DOHH2 (cell line): ENCODE measurements around the gene PPP2R5A.

Experiments used
- EZH2phosphoT487 ChIP-seq: fragments of 200-600 bp; sonication (generic); IDR thresholded peaks from 2 replicates; pipeline ENCODE4 v1.6.1; 2017; ENCODE audit warnings: borderline replicate concordance, mild to moderate bottlenecking, antibody characterized with exemption, low read length, moderate library complexity, mixed read lengths
- TF ChIP-seq, protein P1 (sequence below): fragments of 200-600 bp; sonication (generic); IDR thresholded peaks from one replicate; pipeline ENCODE4 v1.5.1; 2014; ENCODE audit warnings: antibody characterized with exemption, mild to moderate bottlenecking, low read depth, low read length; ENCODE audit not compliant: poor library complexity, severe bottlenecking

DNA sequence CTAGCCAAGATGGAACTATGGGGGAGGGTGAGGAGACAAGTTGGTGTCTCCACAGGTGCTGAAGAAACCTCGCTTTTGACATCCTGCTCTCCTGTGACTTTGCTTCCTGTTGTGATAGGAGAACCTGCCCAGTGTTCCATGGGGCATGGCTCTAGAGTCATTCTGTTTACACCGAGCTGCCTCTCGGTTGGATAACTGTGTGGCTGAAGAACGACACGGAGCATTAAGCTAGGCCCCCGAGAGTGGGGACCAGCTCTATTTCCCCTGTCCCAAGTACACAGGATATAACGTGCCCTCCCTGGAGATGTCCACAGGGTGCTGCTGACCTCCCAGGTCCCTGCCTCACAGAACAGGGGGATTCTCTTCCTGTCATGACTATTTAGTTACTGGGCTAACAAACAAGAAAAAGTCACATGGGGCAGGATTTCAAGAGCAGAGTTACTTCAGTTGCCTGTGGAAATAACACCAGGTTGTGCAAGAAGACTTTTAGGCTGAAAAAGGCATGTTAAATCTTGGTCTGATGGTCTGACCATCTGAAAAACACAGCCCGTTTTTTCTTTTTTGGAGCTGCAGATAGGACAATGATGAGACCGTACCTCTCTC lies 29.4 kb upstream of the PPP2R5A start:
- TF ChIP-seq EZH2phosphoT487 = no peak
- TF ChIP-seq, protein P1, sequence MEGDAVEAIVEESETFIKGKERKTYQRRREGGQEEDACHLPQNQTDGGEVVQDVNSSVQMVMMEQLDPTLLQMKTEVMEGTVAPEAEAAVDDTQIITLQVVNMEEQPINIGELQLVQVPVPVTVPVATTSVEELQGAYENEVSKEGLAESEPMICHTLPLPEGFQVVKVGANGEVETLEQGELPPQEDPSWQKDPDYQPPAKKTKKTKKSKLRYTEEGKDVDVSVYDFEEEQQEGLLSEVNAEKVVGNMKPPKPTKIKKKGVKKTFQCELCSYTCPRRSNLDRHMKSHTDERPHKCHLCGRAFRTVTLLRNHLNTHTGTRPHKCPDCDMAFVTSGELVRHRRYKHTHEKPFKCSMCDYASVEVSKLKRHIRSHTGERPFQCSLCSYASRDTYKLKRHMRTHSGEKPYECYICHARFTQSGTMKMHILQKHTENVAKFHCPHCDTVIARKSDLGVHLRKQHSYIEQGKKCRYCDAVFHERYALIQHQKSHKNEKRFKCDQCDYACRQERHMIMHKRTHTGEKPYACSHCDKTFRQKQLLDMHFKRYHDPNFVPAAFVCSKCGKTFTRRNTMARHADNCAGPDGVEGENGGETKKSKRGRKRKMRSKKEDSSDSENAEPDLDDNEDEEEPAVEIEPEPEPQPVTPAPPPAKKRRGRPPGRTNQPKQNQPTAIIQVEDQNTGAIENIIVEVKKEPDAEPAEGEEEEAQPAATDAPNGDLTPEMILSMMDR = no peak
